HepG2 (cell line): ENCODE results near the gene KCNIP4. TPM values are rescaled to one million over a fixed set of nuclear protein-coding genes. Genes with fewer than 3 reads are reported as not detected.

Experiments used
- ATAC-seq: fragments of 200-7000 bp; cut with Tn5 transposase; 3 replicates; pipeline ENCODE4 v1.9.1; 2020; ENCODE audit warnings: mild to moderate bottlenecking, moderate library complexity
- BruUV-seq: library from RNA; stranded (reverse); fragments of 400-500 nt; replicated peaks from 2 replicates; lab custom pipeline; 2021; lab: Mats Ljungman, UMichigan
- CTCF ChIA-PET: fragments of 300-600 bp; formaldehyde crosslinking; extraction: SDS; loops from one replicate; lab custom pipeline; 2021; ENCODE audit warnings: low total read pairs, inconsistent platforms, low intra/inter-chr PET ratio; lab: Yijun Ruan, JAX
- POLR2A ChIA-PET: fragments of 350-600 bp; sonication (Branson Sonifier 250); formaldehyde crosslinking; loops from one replicate; lab custom pipeline; 2020; ENCODE audit warnings: antibody characterized with exemption, inconsistent platforms; lab: Yijun Ruan, JAX
- DNase-seq: peaks from one replicate; pipeline ENCODE4 v3.0.0-alpha.2; 2015; ENCODE audit warnings: low spot score
- FAIRE-seq: peaks from 3 replicates; lab custom pipeline; 2011; peaks lifted over from hg19 to GRCh38; lab: Jason Lieb, UNC
- H2AFZ ChIP-seq: one replicate; pipeline ENCODE4 v1.6.1; 2011; ENCODE audit warnings: low read length, inconsistent platforms
- H3K27ac ChIP-seq: fragments of 300-600 bp; 3 replicates; pipeline ENCODE4 v1.8.0; 2011; ENCODE audit warnings: mixed run types, mild to moderate bottlenecking, mixed read lengths, low read length, inconsistent platforms; ENCODE audit not compliant: insufficient read depth; ENCODE audit errors: extremely low read length
- H3K27me3 ChIP-seq, 2 experiments: fragments of 200-600 bp in 1 of 2; 2 replicates in 1 of 2; 3 replicates in 1 of 2; pipeline versions ENCODE4 v1.6.0 to v1.8.0; 2011; ENCODE audit warnings: low read length in 2 of 2, mild to moderate bottlenecking in 2 of 2, moderate library complexity in 2 of 2, inconsistent platforms in 1 of 2; ENCODE audit not compliant: insufficient read depth in 2 of 2, control insufficient read depth in 1 of 2
- H3K36me3 ChIP-seq, 2 experiments: fragments of 200-600 bp in 1 of 2; replicated peaks in 1 of 2; 2 replicates in 1 of 2; 3 replicates in 1 of 2; pipeline versions ENCODE4 v1.5.1 to v1.8.0; 2011; ENCODE audit warnings: low read length in 2 of 2, inconsistent platforms in 1 of 2; ENCODE audit not compliant: insufficient read depth in 2 of 2, control insufficient read depth in 1 of 2
- H3K4me1 ChIP-seq: 2 replicates; pipeline ENCODE4 v1.5.1; 2012; ENCODE audit warnings: low read length, inconsistent platforms; ENCODE audit not compliant: insufficient read depth
- H3K4me2 ChIP-seq: 2 replicates; pipeline ENCODE4 v1.6.0; 2011; ENCODE audit warnings: low read depth, low read length, inconsistent platforms
- H3K4me3 ChIP-seq, 3 experiments: fragments of 200-600 bp in 1 of 3; sonication (generic), shearing (Covaris generic) in 1 of 3; replicated peaks in 1 of 3; 2 replicates each; pipeline ENCODE4 v1.5.1; 2011 to 2016; ENCODE audit warnings: low read length in 3 of 3, inconsistent platforms in 2 of 3, low read depth in 2 of 3, mild to moderate bottlenecking in 2 of 3, control low read depth in 1 of 3, mixed read lengths in 1 of 3; ENCODE audit not compliant: insufficient read depth in 1 of 3
- H3K79me2 ChIP-seq: one replicate; pipeline ENCODE4 v1.6.1; 2011; ENCODE audit warnings: low read length, inconsistent platforms; ENCODE audit not compliant: insufficient read depth
- H3K9ac ChIP-seq: 2 replicates; pipeline ENCODE4 v1.6.0; 2011; ENCODE audit warnings: mild to moderate bottlenecking, low read depth, low read length, inconsistent platforms; ENCODE audit not compliant: insufficient read depth
- H3K9me3 ChIP-seq: 2 replicates; pipeline ENCODE4 v1.5.1; 2012; ENCODE audit warnings: mild to moderate bottlenecking, low read length
- H4K20me1 ChIP-seq: 2 replicates; pipeline ENCODE4 v1.6.0; 2011; ENCODE audit warnings: inconsistent platforms, mild to moderate bottlenecking, low read length, moderate library complexity; ENCODE audit not compliant: insufficient read depth
- ARID3A ChIP-seq: IDR thresholded peaks from 2 replicates; pipeline ENCODE4 v1.6.1; 2012; ENCODE audit warnings: low read depth, low read length, improper control_type of control experiment
- HNF4A ChIP-seq: sonication (generic); formaldehyde crosslinking; IDR thresholded peaks from 2 replicates; pipeline ENCODE4 v1.4.0; 2020; ENCODE audit warnings: missing genetic modification reagents
- MATR3 ChIP-seq: sonication (generic); formaldehyde crosslinking; IDR thresholded peaks from 2 replicates; pipeline ENCODE4 v1.4.0; 2020; ENCODE audit warnings: missing genetic modification reagents
- MTF1 ChIP-seq: sonication (generic); formaldehyde crosslinking; IDR thresholded peaks from 2 replicates; pipeline ENCODE4 v1.5.0; 2020; ENCODE audit warnings: missing genetic modification reagents
- RCOR2 ChIP-seq: IDR thresholded peaks from 2 replicates; pipeline ENCODE4 v1.6.1; 2016; ENCODE audit warnings: missing biosample characterization, missing genetic modification reagents
- ZBED4 ChIP-seq: sonication (generic); formaldehyde crosslinking; IDR thresholded peaks from 2 replicates; pipeline ENCODE4 v1.4.0; 2020; ENCODE audit warnings: missing genetic modification reagents, borderline replicate concordance
- ZBTB7A ChIP-seq: sonication (generic); formaldehyde crosslinking; IDR thresholded peaks from 2 replicates; pipeline ENCODE4 v1.8.0; 2022; ENCODE audit warnings: mild to moderate bottlenecking, missing genetic modification reagents
- ZNF142 ChIP-seq: sonication (generic); formaldehyde crosslinking; IDR thresholded peaks from 2 replicates; pipeline ENCODE4 v1.4.0; 2020; ENCODE audit warnings: missing genetic modification reagents
- ZNF225 ChIP-seq: sonication (generic); formaldehyde crosslinking; IDR thresholded peaks from 2 replicates; pipeline ENCODE4 v1.4.0; 2020; ENCODE audit warnings: mild to moderate bottlenecking, missing genetic modification reagents
- ZNF446 ChIP-seq: sonication (generic); formaldehyde crosslinking; IDR thresholded peaks from 2 replicates; pipeline ENCODE4 v1.5.0; 2020; ENCODE audit warnings: mild to moderate bottlenecking, missing genetic modification reagents
- ZNF660 ChIP-seq: sonication (generic); formaldehyde crosslinking; IDR thresholded peaks from 2 replicates; pipeline ENCODE4 v1.5.1; 2020; ENCODE audit warnings: mild to moderate bottlenecking, low read depth, missing genetic modification reagents, borderline replicate concordance
- WGBS: methylation state at CpG from one replicate; pipeline ENCODE4 v1.1.6; 2017; ENCODE audit warnings: low lambda C conversion rate; 5-methylcytosine and 5-hydroxymethylcytosine counted together
- in situ Hi-C: cut with HindIII; loops from 2 replicates; pipeline ENCODE4 v1.10.0; 2017; ENCODE audit warnings: low pct_unique_long_range_greater_than_20kb; ENCODE audit not compliant: extremely low pct_ligation_motif_present
- intact Hi-C: fragments of 100-400 bp; cut with micrococcal nuclease; formaldehyde crosslinking; loops from one replicate; pipeline ENCODE4 v1.10.0; 2022; ENCODE audit not compliant: unreplicated experiment
- polyA plus RNA-seq, 8 experiments: library from polyadenylated mRNA; depleted of rRNA in 3 of 8; stranded (reverse) in 7 of 8; unstranded in 1 of 8; fragments of >200 nt; fragmentation: Illumina TruSeq in 4 of 8; extraction: Trizol in 4 of 8; gene quantifications; 2 replicates each; pipeline versions ENCODE4 v1.2.1 to v1.2.3, GENCODE V29; 2011 to 2016; ENCODE audit warnings: low read depth in 4 of 8, missing spikeins in 1 of 8, mixed read lengths in 1 of 8; ENCODE audit not compliant: insufficient read depth in 1 of 8
- total RNA-seq, 5 experiments: library from RNA; depleted of rRNA; stranded (reverse); fragments of >200 nt; fragmentation: Illumina TruSeq; extraction: Trizol; gene quantifications; 2 replicates each; pipeline ENCODE4 v1.2.3, GENCODE V29; 2016; ENCODE audit warnings: low read depth in 1 of 5

The KCNIP4 gene
- total and polyA plus RNA-seq, 2 of the 13 experiments (the other 11 are each of a cell fraction or from before 2014, with no cell fraction given) = 0.09 TPM; not detected in 1

- TF ChIP-seq ZNF660 (CRISPR knock-in tag) = no peak
Observed at GRCh38 chr4:20805716-20806115, 1142.9 kb downstream of the KCNIP4 start (continued).

GRCh38 chr4:20787940-20788665 lies 1160.5 kb downstream of the KCNIP4 start:
- no peak overlapping the region for H3K27ac ChIP-seq
- FAIRE-seq (no peak), DNase-seq (no peak), ATAC-seq (no peak)
- ChIA-PET CTCF (no interaction called here), POLR2A (no interaction called here)
- H3K4me2 ChIP-seq = no peak overlapping the region
- no peaks in the 10 kb centered on the region for H3K27me3 ChIP-seq
- no peak overlapping the region for H2AFZ ChIP-seq
- intact Hi-C loops = no loop called here
- H4K20me1 ChIP-seq = no peaks in the 10 kb centered on the region
- no TSS peak for BruUV-seq
- no peaks in the 10 kb centered on the region for H3K79me2 ChIP-seq
- H3K9ac ChIP-seq = no peak overlapping the region
- H3K4me1 ChIP-seq = no peaks in the 10 kb centered on the region
- in situ Hi-C loops = no loop called here
- H3K36me3 ChIP-seq = no peaks in the 10 kb centered on the region
- WGBS = 32% methylated on average over 2 of the region's 2 CpGs
- H3K4me3 ChIP-seq = no peak overlapping the region
- peaks cover 22% of the 10 kb centered on the region for H3K9me3 ChIP-seq
- TF ChIP-seq ZNF142 (no peak), ZNF225 (CRISPR knock-in tag) (no peak), RCOR2 (no peak), MATR3 (CRISPR knock-in tag) (no peak), ZBTB7A (no peak), ARID3A (no peak), ZBED4 (CRISPR knock-in tag) (no peak), ZNF446 (CRISPR knock-in tag) (no peak), HNF4A (CRISPR knock-in tag) (no peak), MTF1 (CRISPR knock-in tag) (no peak)
